HG02571 (cell line): ENCODE measurements around the gene CDCA3.
"Not testable (repeated sequence)": the region's sequence is repeated elsewhere in the genome, so short reads cannot be mapped to it uniquely, and the experiment has no call there.

Source experiments
- ATAC-seq: cut with Tn5 transposase; IDR thresholded peaks from one replicate; pipeline ENCODE4 v1.9.1; 2021; ENCODE audit warnings: mild to moderate bottlenecking, moderate library complexity; ENCODE audit not compliant: unreplicated experiment

CDCA3 gene

GRCh38 chr12:6851153-6851920, at the start of gene CDCA3:
CDCA3 (minus strand) TSS chr12:6851286; CDS start chr12:6850952, 334 bp downstream.
- ATAC-seq = peak; percentile 47

GRCh38 chr12:6899837-6900519, 48.9 kb upstream of the CDCA3 start:
- ATAC-seq = no peak

GRCh38 chr12:6899427-6899826, 48.3 kb upstream of the CDCA3 start:
- no peak for ATAC-seq

- no peak for ATAC-seq
Observed at GRCh38 chr12:6896846-6897435, 45.9 kb upstream of the CDCA3 start.

GRCh38 chr12:6894321-6894720, 43.2 kb upstream of the CDCA3 start:
- ATAC-seq = no peak

GRCh38 chr12:6892683-6893082, 41.6 kb upstream of the CDCA3 start:
- ATAC-seq = not testable (repeated sequence)

- ATAC-seq = peak; percentile 4
Observed at GRCh38 chr12:6891646-6892001, 40.5 kb upstream of the CDCA3 start.

GRCh38 chr12:6890789-6891645, 39.9 kb upstream of the CDCA3 start:
- ATAC-seq = peak; percentile 91

GRCh38 chr12:6889775-6890573, 38.9 kb upstream of the CDCA3 start:
- ATAC-seq = not testable (repeated sequence)

- ATAC-seq = not testable (repeated sequence)
Observed at GRCh38 chr12:6888794-6889193, 37.7 kb upstream of the CDCA3 start.

GRCh38 chr12:6888360-6888759, 37.3 kb upstream of the CDCA3 start:
- no peak for ATAC-seq

GRCh38 chr12:6887460-6887859, 36.4 kb upstream of the CDCA3 start:
- no peak for ATAC-seq

GRCh38 chr12:6886206-6886999, 35.3 kb upstream of the CDCA3 start:
- not testable (repeated sequence) for ATAC-seq

- no peak for ATAC-seq
Observed at GRCh38 chr12:6884539-6884938, 33.5 kb upstream of the CDCA3 start.

- ATAC-seq = no peak
Observed at GRCh38 chr12:6883683-6884082, 32.6 kb upstream of the CDCA3 start.

- ATAC-seq = no peak
Observed at GRCh38 chr12:6883252-6883651, 32.2 kb upstream of the CDCA3 start.

- not testable (repeated sequence) for ATAC-seq
Observed at GRCh38 chr12:6879824-6880223, 28.7 kb upstream of the CDCA3 start.

- ATAC-seq = not testable (repeated sequence)
Observed at GRCh38 chr12:6874015-6874368, 22.9 kb upstream of the CDCA3 start.
